Measurements from ENCODE around the gene IRAG1.

The IRAG1 gene

GRCh38 chr11:10646005-10646404 lies 47.5 kb downstream of the IRAG1 start:
- DNase-seq (ENCODE audit: low spot score), result no peak

- DNase-seq (ENCODE audit: low spot score), result no peak
These were observed 48.3 kb downstream of the IRAG1 start for GRCh38 chr11:10645212-10645795.
